Nephron (organoid): ENCODE results near the gene ATP8A2.

Source experiments
- H3K27ac Mint-ChIP-seq, 3 experiments: 2 replicates each; pipeline ENCODE4 v1.8.0; 2020; ENCODE audit warnings: mixed read lengths in 3 of 3, mild to moderate bottlenecking in 2 of 3, moderate library complexity in 1 of 3
- H3K27me3 Mint-ChIP-seq: 2 replicates; pipeline ENCODE4 v1.8.0; 2021; ENCODE audit warnings: low read depth, mild to moderate bottlenecking, moderate library complexity, mixed read lengths
- H3K36me3 Mint-ChIP-seq: 2 replicates; pipeline ENCODE4 v1.8.0; 2020; ENCODE audit warnings: low read depth, mixed read lengths
- H3K4me1 Mint-ChIP-seq: 2 replicates; pipeline ENCODE4 v1.8.0; 2020; ENCODE audit warnings: mixed read lengths
- H3K4me3 Mint-ChIP-seq, 3 experiments: 2 replicates each; pipeline ENCODE4 v1.8.0; 2020; ENCODE audit warnings: mild to moderate bottlenecking in 3 of 3, mixed read lengths in 3 of 3, moderate library complexity in 2 of 3
- H3K9me3 Mint-ChIP-seq: 2 replicates; pipeline ENCODE4 v1.8.0; 2020; ENCODE audit warnings: mixed read lengths
- TF ChIP-seq, protein P1 (sequence below), 3 experiments: fragments of 200-600 bp; sonication (generic); IDR thresholded peaks; one replicate each; pipeline ENCODE4 v1.5.0; 2021; ENCODE audit warnings: antibody characterized with exemption in 3 of 3; ENCODE audit not compliant: unreplicated experiment in 3 of 3

Gene ATP8A2

DNA sequence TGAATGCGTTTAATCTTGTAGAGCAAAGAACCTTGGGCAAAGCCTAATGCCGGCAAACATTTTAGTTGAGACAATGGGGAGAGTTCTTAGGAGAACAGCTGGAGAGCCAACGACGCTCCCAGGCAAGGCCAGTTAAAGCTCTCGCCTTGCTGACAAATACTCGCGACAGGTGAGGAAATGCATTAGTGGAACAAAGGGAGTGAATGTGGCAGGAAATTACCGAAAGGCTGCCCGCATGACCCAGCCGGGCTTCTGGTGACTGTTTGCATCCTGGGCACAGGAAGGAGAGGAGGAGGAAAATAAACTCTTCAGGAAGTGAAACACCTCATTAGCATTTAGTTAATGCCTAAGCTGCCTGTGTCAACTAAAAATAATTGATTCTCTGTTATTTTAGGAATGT lies 605.4 kb downstream of the ATP8A2 start:
- TF ChIP-seq, protein P1, sequence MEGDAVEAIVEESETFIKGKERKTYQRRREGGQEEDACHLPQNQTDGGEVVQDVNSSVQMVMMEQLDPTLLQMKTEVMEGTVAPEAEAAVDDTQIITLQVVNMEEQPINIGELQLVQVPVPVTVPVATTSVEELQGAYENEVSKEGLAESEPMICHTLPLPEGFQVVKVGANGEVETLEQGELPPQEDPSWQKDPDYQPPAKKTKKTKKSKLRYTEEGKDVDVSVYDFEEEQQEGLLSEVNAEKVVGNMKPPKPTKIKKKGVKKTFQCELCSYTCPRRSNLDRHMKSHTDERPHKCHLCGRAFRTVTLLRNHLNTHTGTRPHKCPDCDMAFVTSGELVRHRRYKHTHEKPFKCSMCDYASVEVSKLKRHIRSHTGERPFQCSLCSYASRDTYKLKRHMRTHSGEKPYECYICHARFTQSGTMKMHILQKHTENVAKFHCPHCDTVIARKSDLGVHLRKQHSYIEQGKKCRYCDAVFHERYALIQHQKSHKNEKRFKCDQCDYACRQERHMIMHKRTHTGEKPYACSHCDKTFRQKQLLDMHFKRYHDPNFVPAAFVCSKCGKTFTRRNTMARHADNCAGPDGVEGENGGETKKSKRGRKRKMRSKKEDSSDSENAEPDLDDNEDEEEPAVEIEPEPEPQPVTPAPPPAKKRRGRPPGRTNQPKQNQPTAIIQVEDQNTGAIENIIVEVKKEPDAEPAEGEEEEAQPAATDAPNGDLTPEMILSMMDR (IDR thresholded peaks at IDR 0.05; ENCODE audit: unreplicated experiment in 3 of 3): no peak
- peak overlapping the region; percentile 67 to 75 (median 70) for H3K4me3 Mint-ChIP-seq
- H3K4me1 Mint-ChIP-seq: peaks cover 51% of the 10 kb centered on the region
- H3K27ac Mint-ChIP-seq: peak overlapping the region; percentile 87 to 96 (median 95)
- H3K9me3 Mint-ChIP-seq: no peaks in the 10 kb centered on the region
- H3K27me3 Mint-ChIP-seq: peaks cover 4% of the 10 kb centered on the region
- H3K36me3 Mint-ChIP-seq: no peaks in the 10 kb centered on the region

DNA sequence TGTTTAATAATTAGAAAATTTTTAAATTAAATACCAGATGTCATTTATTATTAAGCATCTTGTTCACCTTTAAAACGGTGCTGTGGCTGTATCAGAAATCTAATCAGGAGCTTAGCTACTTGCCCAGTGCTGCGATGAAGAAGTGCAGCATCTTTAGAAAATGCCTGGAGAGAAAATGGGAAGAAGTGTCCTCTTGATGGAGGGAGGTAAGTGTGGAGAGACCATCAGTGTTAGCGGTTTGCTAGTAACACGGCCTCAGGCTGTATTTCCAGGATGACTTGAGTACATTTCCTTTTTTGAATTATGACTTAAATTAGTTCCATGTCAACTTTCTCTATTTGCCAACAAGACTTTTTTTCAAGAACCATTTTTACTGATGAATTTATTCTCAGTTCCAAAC lies 605.9 kb downstream of the ATP8A2 start:
- peaks cover 48% of the 10 kb centered on the region for H3K4me1 Mint-ChIP-seq
- TF ChIP-seq, protein P1 (IDR thresholded peaks at IDR 0.05; ENCODE audit: unreplicated experiment in 3 of 3): no peak
- no peak overlapping the region for H3K4me3 Mint-ChIP-seq
- no peaks in the 10 kb centered on the region for H3K36me3 Mint-ChIP-seq
- H3K27ac Mint-ChIP-seq: peak overlapping the region; percentile 87 to 96 (median 95)
- H3K27me3 Mint-ChIP-seq: peaks cover 4% of the 10 kb centered on the region
- no peaks in the 10 kb centered on the region for H3K9me3 Mint-ChIP-seq

DNA sequence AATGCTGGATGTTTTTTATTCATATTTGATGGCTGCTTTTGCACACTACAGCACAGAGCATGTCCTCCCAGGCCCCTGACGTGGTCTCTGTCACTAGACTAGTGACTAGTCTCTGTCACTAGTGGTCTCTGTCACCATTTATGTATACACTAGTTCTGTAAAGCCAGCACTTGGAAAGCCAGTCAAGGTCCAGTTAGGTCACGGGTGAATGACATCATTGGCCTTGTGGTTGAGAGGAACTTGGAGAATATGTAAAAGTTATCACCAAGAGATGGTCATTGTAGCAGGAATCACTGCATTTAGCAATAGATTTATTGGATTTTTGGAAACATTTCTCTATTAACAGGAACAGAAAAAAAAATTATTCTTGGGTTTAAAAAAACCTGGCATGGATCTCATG lies 607.2 kb downstream of the ATP8A2 start:
- H3K27me3 Mint-ChIP-seq: peaks cover 2% of the 10 kb centered on the region
- H3K36me3 Mint-ChIP-seq: no peaks in the 10 kb centered on the region
- H3K4me3 Mint-ChIP-seq: no peak overlapping the region
- no peaks in the 10 kb centered on the region for H3K9me3 Mint-ChIP-seq
- TF ChIP-seq, protein P1 (IDR thresholded peaks at IDR 0.05; ENCODE audit: unreplicated experiment in 3 of 3): no peak
- H3K27ac Mint-ChIP-seq: no peak overlapping the region
- H3K4me1 Mint-ChIP-seq: peaks cover 41% of the 10 kb centered on the region

DNA sequence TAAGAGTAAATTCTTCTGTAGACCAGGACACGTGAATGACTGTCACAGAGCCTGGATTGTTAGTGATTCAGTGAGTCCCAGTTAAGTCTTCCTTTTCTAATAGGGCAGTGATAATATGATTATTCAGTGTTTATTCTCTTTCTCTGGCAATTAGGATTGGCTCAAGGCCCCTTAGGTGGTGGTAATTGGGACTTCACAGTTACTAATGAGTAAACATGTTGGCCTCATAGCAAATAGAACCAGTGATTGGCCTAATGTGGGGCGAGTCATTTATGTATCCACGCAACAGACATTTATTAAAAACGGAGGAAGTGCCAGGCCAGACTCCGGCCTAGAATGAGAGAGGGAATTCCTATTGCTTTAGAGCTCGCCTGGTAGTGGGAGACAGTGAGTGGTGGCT lies 607.6 kb downstream of the ATP8A2 start:
- peaks cover 4% of the 10 kb centered on the region for H3K27me3 Mint-ChIP-seq
- H3K36me3 Mint-ChIP-seq: no peaks in the 10 kb centered on the region
- TF ChIP-seq, protein P1 (IDR thresholded peaks at IDR 0.05; ENCODE audit: unreplicated experiment in 3 of 3): no peak
- H3K4me3 Mint-ChIP-seq: no peak overlapping the region
- no peaks in the 10 kb centered on the region for H3K9me3 Mint-ChIP-seq
- H3K27ac Mint-ChIP-seq: no peak overlapping the region
- H3K4me1 Mint-ChIP-seq: peaks cover 37% of the 10 kb centered on the region

DNA sequence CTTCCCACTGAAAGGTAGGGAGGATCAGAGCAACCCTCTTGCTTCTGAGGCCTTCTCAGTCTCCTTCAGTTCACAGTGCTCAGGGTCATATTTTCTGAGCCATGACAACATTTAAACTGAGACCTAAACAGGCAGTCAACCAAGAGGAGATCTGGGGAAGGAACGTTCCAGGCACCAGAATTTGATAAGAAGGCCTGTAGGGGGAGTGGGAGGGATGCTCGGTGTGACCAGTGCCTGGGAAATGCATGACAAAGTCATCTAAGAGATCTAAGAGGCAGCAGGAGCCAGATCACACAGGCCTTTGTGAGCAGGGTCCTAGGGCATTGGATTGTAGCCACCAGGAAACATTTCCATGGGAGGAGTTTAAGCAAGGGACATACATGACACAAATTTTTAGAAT lies 608.5 kb downstream of the ATP8A2 start:
- Mint-ChIP-seq H3K4me3 (no peak overlapping the region), H3K9me3 (no peaks in the 10 kb centered on the region), H3K27me3 (peaks cover 4% of the 10 kb centered on the region), H3K36me3 (no peaks in the 10 kb centered on the region), H3K4me1 (peaks cover 30% of the 10 kb centered on the region), H3K27ac (peak overlapping the region in 1 of 3 experiments; percentile 11)
- TF ChIP-seq, protein P1 (IDR thresholded peaks at IDR 0.05; ENCODE audit: unreplicated experiment in 3 of 3): peak; percentile 19 to 51 (median 31)

DNA sequence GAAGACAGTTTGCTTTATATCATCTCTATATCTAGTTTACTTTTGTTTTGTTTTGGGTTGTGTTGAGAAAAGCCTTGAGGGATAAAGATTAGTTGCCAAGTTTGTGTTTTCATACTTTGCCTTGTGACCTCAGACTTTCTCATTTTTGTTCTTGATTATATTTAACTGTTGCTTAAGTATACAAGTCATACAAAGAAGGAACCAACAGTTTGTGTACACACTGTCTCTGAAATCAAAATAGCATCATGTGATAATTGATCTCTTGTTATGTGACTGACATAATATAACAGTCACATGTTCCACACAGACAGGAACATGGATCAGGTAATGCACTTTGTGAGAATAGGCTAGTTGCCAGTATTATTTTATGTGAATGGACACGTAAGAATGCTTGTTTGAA lies 609.3 kb downstream of the ATP8A2 start:
- Mint-ChIP-seq H3K9me3 (no peaks in the 10 kb centered on the region), H3K27ac (no peak overlapping the region), H3K27me3 (peaks cover 9% of the 10 kb centered on the region), H3K4me3 (no peak overlapping the region), H3K36me3 (no peaks in the 10 kb centered on the region), H3K4me1 (peaks cover 25% of the 10 kb centered on the region)
- TF ChIP-seq, protein P1 (IDR thresholded peaks at IDR 0.05; ENCODE audit: unreplicated experiment in 3 of 3): no peak
